AG04450 (cell line): ENCODE results near the gene TBC1D8. TPM values are rescaled to one million over a fixed set of nuclear protein-coding genes. Genes with fewer than 3 reads are reported as not detected.

Experiments used
- CTCF ChIA-PET: fragments of 300-600, 350-600 bp; formaldehyde crosslinking; extraction: SDS; loops from one replicate; lab custom pipeline; 2022; ENCODE audit warnings: antibody characterized with exemption, inconsistent platforms; lab: Charles Lee
- POLR2A ChIA-PET: fragments of 350-600 bp; formaldehyde crosslinking; extraction: SDS; loops from one replicate; lab custom pipeline; 2021; ENCODE audit warnings: antibody characterized with exemption, inconsistent platforms; lab: Yijun Ruan, JAX
- DNase-seq: peaks from one replicate; pipeline ENCODE4 v3.0.0-alpha.2; 2011; ENCODE audit warnings: low read depth, low spot score
- H3K27ac ChIP-seq: one replicate; pipeline ENCODE4 v1.5.1; 2012; ENCODE audit warnings: low read depth, low read length, control low read depth
- H3K27me3 ChIP-seq: one replicate; pipeline ENCODE4 v1.6.0; 2012; ENCODE audit warnings: low read length; ENCODE audit not compliant: control insufficient read depth, insufficient read depth
- H3K4me3 ChIP-seq: 2 replicates; pipeline ENCODE4 v1.5.1; 2011; ENCODE audit warnings: mild to moderate bottlenecking, low read depth, low read length, control low read depth
- H3K9me3 ChIP-seq: 2 replicates; pipeline ENCODE4 v1.5.1; 2012; ENCODE audit warnings: low read length; ENCODE audit not compliant: control insufficient read depth, insufficient read depth
- CTCF ChIP-seq: IDR thresholded peaks from 2 replicates; pipeline ENCODE4 v1.5.1; 2011; ENCODE audit warnings: low read depth, low read length, control low read depth, inconsistent platforms
- polyA plus RNA-seq: library from polyadenylated mRNA; depleted of rRNA; stranded (reverse); fragments of >200 nt; gene quantifications from 2 replicates; pipeline ENCODE4 v1.2.3, GENCODE V29; 2011

TBC1D8 gene
- polyA plus RNA-seq, 1 experiment: 2.5 TPM

GRCh38 chr2:100998235-100998573 is 153.0 kb downstream of the TBC1D8 start:
- H3K4me3 ChIP-seq: no peak overlapping the region
- H3K9me3 ChIP-seq: peaks cover 4% of the 10 kb centered on the region; the same call in 1 of the 2 replicates
- no peak for TF ChIP-seq CTCF
- POLR2A ChIA-PET: no interaction called here
- H3K27ac ChIP-seq: no peak overlapping the region
- no peaks in the 10 kb centered on the region for H3K27me3 ChIP-seq
- CTCF ChIA-PET: interaction anchor here (1.6 to 2.1 kb wide), 2 partner anchors 13 to 268 kb away, joined by 4 to 8 read pairs; no protein-coding TSS in a partner anchor
- DNase-seq: no peak

- Histone ChIP-seq H3K4me3 (no peak overlapping the region), H3K27ac (no peak overlapping the region), H3K27me3 (no peaks in the 10 kb centered on the region), H3K9me3 (peaks cover 4% of the 10 kb centered on the region; the same call in 1 of the 2 replicates)
- POLR2A ChIA-PET: no interaction called here
- no peak for TF ChIP-seq CTCF
- CTCF ChIA-PET: interaction anchor here (1.6 to 2.1 kb wide), 2 partner anchors 12 to 267 kb away, joined by 4 to 8 read pairs; no protein-coding TSS in a partner anchor
- no peak for DNase-seq
Measured at GRCh38 chr2:100997509-100998234, 153.5 kb downstream of the TBC1D8 start.

GRCh38 chr2:100995309-100996075 is 155.7 kb downstream of the TBC1D8 start:
- ChIA-PET POLR2A (no interaction called here), CTCF (interaction anchor here (1.3 to 1.7 kb wide), 2 partner anchors 11 to 265 kb away, joined by 3 read pairs; no protein-coding TSS in a partner anchor)
- Histone ChIP-seq H3K9me3 (no peaks in the 10 kb centered on the region), H3K27me3 (no peaks in the 10 kb centered on the region), H3K4me3 (no peak overlapping the region), H3K27ac (no peak overlapping the region)
- no peak for TF ChIP-seq CTCF
- DNase-seq: no peak

GRCh38 chr2:100993294-100993693 is 157.9 kb downstream of the TBC1D8 start:
- CTCF ChIA-PET: interaction anchor here (1.2 kb wide), 1 partner anchor 9 kb away, joined by 3 read pairs; no protein-coding TSS in a partner anchor

More at GRCh38 chr2:100993294-100993693, 157.9 kb downstream of the TBC1D8 start:
- no peak overlapping the region for H3K4me3 ChIP-seq
- H3K27me3 ChIP-seq: no peaks in the 10 kb centered on the region
- no peak overlapping the region for H3K27ac ChIP-seq
- H3K9me3 ChIP-seq: no peaks in the 10 kb centered on the region
- TF ChIP-seq CTCF: no peak
- no peak for DNase-seq
- POLR2A ChIA-PET: interaction anchor here (1.0 kb wide), 1 partner anchor 9 kb away, joined by 3 read pairs; the partner anchor contains the start of gene RPL31
